ENCODE results near the gene ZNF324. TPM values are rescaled to one million over a fixed set of nuclear protein-coding genes. Genes with fewer than 3 reads are reported as not detected.

ZNF324 gene
- polyA plus RNA-seq, 1 of the 3 experiments (the other 2 are of a cell fraction): 5.6 TPM

DNA sequence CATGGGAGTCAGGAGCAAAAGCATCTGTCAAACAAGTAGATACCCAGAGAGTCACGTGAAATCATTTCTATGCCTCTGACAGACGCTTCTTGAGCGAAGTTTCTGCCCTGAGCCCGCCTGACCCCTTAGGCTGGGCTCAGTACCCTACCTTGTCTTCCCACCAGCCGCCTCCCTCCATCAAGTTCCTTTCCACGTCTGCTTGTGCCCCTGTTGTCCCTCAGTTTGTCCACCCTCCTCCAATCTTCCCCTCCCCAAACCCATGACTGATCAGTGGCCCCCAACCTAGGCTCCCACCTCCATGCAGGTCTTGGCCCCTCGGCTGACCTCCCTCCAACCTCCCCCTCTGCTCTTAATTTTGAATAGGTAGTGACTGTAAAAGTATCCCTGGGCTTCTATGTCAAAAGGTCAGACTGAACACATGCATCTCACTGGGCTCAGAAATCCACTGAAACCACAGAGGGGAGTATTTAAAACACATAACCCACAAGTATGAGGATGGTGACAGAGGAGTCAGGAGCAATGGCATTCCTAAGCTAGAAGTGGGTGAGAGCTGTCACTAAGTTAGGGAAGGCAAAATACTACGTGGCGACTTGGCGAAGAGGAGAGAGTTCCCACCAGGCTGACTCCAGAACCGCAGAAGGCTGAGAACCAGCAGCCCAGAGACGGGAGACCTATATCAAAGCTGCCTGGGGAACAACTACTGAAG lies 7.6 kb downstream of the ZNF324 start:
- H3K79me2 ChIP-seq (ENCODE audit: insufficient read depth): peaks cover 2% of the 10 kb centered on the region; the same call in 1 of the 2 replicates
- H3K4me2 ChIP-seq: peak overlapping the region; percentile 92
- H3K27ac ChIP-seq (ENCODE audit: low read depth in 2 of 2, low read length in 1 of 2): peak overlapping the region; percentile 22 to 90; a peak in 3 of 4 replicates
- CTCF ChIA-PET: interaction anchor here (4.5 kb wide), 1 partner anchor 45 kb away, joined by 22 read pairs; the partner anchor contains the start of gene ZBTB45
- 0 out of 2 replicates have a peak, but pooled peaks cover under 1% of the 10 kb centered on the region for H4K20me1 ChIP-seq (ENCODE audit: insufficient read depth)
- TF ChIP-seq JUND (IDR thresholded peaks at IDR 0.05): 0 out of 2 replicates have a peak, but pooled peaks have one; percentile 9
- 0 out of 2 replicates have a peak, but pooled peaks have one; percentile 2 for TF ChIP-seq SIN3A (IDR thresholded peaks at IDR 0.05; ENCODE audit: borderline replicate concordance, low read depth, low read length)
- no peak for TF ChIP-seq CHD2 (IDR thresholded peaks at IDR 0.05; ENCODE audit: low read length, partially characterized antibody)
- H3F3A ChIP-seq (replicated peaks; ENCODE audit: insufficient read depth): peaks cover 10% of the 10 kb centered on the region
- H3K9me2 ChIP-seq: no peaks in the 10 kb centered on the region
- no peaks in the 10 kb centered on the region for H3K27me3 ChIP-seq (ENCODE audit: insufficient read depth)
- POLR2A ChIA-PET: interaction anchor here (1.2 to 1.8 kb wide), 2 partner anchors 8 to 66 kb away, joined by 3 to 4 read pairs; partner anchors contain the start of gene ZNF584
- no peak overlapping the region for H3K4me3 ChIP-seq (ENCODE audit: low read depth in 2 of 2, low read length in 1 of 2)
- no peak overlapping the region for H3K9ac ChIP-seq
- H3K4me1 ChIP-seq (ENCODE audit: control insufficient read depth in 1 of 2, insufficient read depth in 2 of 2, low read depth in 1 of 2, low read length in 1 of 2): peaks cover 0 to 30% of the 10 kb centered on the region in 2 experiments; a peak in 1 of 4 replicates
- no peak overlapping the region for H2AFZ ChIP-seq (ENCODE audit: low read depth)
- 82% methylated on average over 12 of the region's 12 CpGs for WGBS (ENCODE audit: low lambda C conversion rate)
- DNase-seq: peak; percentile 11
- H3K9me3 ChIP-seq: no peaks in the 10 kb centered on the region
- peaks cover 0 to 35% of the 10 kb centered on the region in 2 experiments for H3K36me3 ChIP-seq (replicated peaks in 1 of 2; ENCODE audit: control insufficient read depth in 1 of 2, insufficient read depth in 2 of 2, low read length in 1 of 2)

DNA sequence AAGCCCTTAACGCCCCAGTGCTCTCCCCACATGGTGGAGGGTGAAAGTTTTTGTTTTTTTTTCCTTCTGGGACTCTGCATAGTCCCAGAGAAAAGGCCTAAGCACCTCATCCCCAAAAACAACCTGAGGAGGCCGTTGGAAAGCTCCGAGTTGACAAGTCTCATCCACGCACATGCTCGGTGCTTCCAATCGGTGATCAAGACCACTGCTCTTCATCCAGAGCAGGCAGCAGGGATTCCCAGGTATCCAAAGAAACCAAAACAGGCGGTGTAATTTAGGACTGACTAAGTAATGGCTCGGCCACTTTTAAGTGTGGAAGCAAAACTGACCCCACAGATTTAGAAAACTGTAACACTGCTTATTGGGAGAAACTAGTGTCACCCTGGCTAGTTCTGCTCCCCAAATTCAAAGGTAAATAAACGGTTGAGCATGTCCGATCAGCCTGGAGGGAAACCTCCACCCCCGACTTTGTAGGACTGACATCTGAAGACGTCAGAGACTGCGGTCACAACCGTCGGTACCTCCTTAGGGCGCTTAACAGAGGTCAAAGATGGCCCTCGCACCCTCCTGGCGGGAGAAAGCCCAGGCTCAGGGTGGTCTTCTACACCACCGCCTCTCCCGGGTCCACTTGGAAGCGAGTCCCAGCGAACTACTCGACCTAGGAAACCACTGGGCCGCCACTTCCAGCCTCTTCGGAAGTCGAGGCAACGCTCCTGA lies 8.3 kb downstream of the ZNF324 start:
- Histone ChIP-seq H3K9me2 (no peaks in the 10 kb centered on the region), H3K4me2 (peak overlapping the region; percentile 92), H3K9me3 (no peaks in the 10 kb centered on the region), H3K4me3 (ENCODE audit: low read depth in 2 of 2, low read length in 1 of 2) (peak overlapping the region; percentile 67 to 85), H3K27ac (ENCODE audit: low read depth in 2 of 2, low read length in 1 of 2) (peak overlapping the region; percentile 90 to 97), H3K4me1 (ENCODE audit: control insufficient read depth in 1 of 2, insufficient read depth in 2 of 2, low read depth in 1 of 2, low read length in 1 of 2) (peaks cover 0 to 30% of the 10 kb centered on the region in 2 experiments; a peak in 1 of 4 replicates), H3F3A (replicated peaks; ENCODE audit: insufficient read depth) (peaks cover 10% of the 10 kb centered on the region), H3K27me3 (ENCODE audit: insufficient read depth) (no peaks in the 10 kb centered on the region), H3K9ac (peak overlapping the region; percentile 70), H4K20me1 (ENCODE audit: insufficient read depth) (no peaks in the 10 kb centered on the region), H2AFZ (ENCODE audit: low read depth) (peak overlapping the region; percentile 56; the same call in 1 of the 2 replicates), H3K36me3 (replicated peaks in 1 of 2; ENCODE audit: control insufficient read depth in 1 of 2, insufficient read depth in 2 of 2, low read length in 1 of 2) (peaks cover 0 to 29% of the 10 kb centered on the region in 2 experiments), H3K79me2 (ENCODE audit: insufficient read depth) (no peaks in the 10 kb centered on the region)
- TF ChIP-seq GATA2 (CRISPR knock-in tag; IDR thresholded peaks at IDR 0.05) (no peak), TAF1 (IDR thresholded peaks at IDR 0.05; ENCODE audit: borderline replicate concordance, low read depth, low read length) (no peak), POLR2AphosphoS5 (IDR thresholded peaks at IDR 0.05; ENCODE audit: low read depth, low read length) (peak; percentile 9; the same call in 1 of the 2 replicates), RFX5 (IDR thresholded peaks at IDR 0.05; ENCODE audit: low read length) (no peak), TCF12 (IDR thresholded peaks at IDR 0.05) (no peak), NRF1 (IDR thresholded peaks at IDR 0.05; ENCODE audit: low read depth, low read length) (no peak), SIN3A (IDR thresholded peaks at IDR 0.05; ENCODE audit: borderline replicate concordance, low read depth, low read length) (peak; percentile 22; the same call in 1 of the 2 replicates), EZH2phosphoT487 (IDR thresholded peaks at IDR 0.05; ENCODE audit: borderline replicate concordance, low read depth) (no peak)
- TF ChIP-seq, protein P1, sequence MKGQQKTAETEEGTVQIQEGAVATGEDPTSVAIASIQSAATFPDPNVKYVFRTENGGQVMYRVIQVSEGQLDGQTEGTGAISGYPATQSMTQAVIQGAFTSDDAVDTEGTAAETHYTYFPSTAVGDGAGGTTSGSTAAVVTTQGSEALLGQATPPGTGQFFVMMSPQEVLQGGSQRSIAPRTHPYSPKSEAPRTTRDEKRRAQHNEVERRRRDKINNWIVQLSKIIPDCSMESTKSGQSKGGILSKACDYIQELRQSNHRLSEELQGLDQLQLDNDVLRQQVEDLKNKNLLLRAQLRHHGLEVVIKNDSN (IDR thresholded peaks at IDR 0.05; ENCODE audit: borderline replicate concordance, low read depth): no peak
- ChIA-PET CTCF (interaction anchor here (4.5 kb wide), 1 partner anchor 44 kb away, joined by 22 read pairs; the partner anchor contains the start of gene ZBTB45), POLR2A (interaction anchor here (0.6 to 1.8 kb wide), 6 partner anchors 9 to 128 kb away, joined by 3 to 4 read pairs (median 4); partner anchors contain the start of gene ZNF584)
- DNase-seq: no peak
- 52% methylated on average over 12 of the region's 27 CpGs for WGBS (ENCODE audit: low lambda C conversion rate)
